GM19395 (cell line): ENCODE data around the gene EXOSC7.
"Not testable (repeated sequence)": the region's sequence is repeated elsewhere in the genome, so short reads cannot be mapped to it uniquely, and the experiment has no call there.

Experiments
- ATAC-seq: cut with Tn5 transposase; IDR thresholded peaks from one replicate; pipeline ENCODE4 v1.9.1; 2021; ENCODE audit warnings: mild to moderate bottlenecking, moderate library complexity; ENCODE audit not compliant: unreplicated experiment

EXOSC7 gene

DNA sequence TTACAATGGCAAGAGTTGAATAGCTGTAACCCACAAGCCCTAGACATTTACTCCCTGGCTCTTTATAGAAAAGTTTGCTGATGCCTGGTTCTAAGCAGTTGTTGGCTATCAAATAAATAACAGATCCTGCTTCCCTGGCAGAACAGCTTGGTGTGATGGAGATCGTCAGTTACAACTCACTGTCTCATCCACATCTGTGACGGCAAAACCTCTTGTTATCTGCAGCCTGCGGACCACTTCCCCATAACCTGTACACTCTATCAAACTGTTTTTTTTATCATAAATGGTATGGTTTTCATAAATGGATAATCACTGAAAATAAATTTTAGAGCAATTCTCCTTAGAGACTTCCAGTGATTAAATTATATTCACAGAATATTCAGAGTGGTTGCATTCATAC, 14.2 kb upstream of the EXOSC7 start:
- no peak for ATAC-seq

DNA sequence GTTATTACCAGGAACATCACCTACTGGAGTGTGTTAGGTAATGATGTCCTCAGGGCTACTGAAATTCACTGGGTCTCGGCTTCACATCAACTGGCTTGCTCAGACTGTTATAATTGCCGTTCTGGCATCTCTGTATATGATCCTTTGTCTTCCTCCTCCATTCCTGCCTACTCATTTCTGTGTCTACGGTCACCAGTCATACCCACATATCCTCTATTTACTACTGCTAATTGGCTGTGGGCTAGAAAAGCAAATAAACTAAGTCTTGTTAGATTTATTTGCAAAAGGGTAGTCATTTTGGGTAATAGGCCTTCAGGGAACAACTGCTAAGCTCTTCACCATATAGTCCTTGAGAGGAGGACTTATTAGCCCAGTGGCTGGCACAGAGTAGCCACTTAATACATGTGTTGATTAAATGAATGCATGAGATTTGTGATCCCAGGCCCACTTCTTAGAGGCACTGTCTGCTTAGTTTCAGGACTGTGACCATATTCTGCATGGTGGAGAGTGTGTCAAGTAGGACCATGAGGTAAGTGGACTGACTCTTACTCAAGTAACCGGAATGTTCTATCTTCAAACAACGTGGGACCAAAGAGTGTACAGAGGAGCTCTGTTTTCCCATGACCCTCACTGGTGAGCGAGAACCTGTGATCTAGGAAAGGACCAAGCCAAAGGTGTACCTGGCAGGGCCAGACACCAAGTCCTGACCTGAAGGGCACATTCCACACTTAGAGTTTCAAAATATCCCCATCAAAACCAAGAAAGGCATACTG, 13.2 kb upstream of the EXOSC7 start:
- no peak for ATAC-seq

DNA sequence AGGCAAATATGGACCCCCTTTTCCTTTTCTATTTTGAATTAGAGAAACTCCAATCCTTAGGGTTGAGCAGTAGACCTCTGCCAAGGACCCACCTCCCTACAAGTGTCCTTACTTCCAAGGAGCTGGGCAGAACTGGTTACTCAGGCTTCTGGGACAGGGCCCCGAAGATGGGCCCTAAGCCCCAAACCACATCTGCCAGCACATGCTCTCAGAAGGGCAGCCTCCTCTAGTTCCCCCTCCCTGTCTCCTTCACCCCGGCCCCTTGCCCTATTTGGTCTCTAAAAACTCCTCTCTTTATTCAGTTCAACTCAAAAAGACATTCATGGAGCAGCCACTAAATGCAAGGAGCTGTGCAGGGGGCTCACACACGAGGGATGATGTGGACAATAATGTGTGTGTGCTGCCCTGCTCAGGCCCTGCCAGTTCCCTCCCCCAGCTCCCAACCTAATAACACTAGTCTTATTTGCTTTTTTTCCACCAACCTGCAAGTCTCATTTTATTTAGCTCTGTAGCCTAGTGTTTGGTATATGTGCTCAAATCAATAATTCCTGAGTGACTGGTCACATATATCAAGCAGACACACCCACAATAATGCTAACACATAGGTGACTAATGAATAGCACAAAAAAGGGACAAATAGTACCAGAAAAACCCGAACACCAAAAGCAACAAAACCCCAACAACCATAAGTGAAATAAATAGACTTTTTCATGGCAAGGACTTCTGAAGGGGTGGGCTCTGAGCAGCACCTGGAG, 12.3 kb upstream of the EXOSC7 start:
- ATAC-seq = no peak

DNA sequence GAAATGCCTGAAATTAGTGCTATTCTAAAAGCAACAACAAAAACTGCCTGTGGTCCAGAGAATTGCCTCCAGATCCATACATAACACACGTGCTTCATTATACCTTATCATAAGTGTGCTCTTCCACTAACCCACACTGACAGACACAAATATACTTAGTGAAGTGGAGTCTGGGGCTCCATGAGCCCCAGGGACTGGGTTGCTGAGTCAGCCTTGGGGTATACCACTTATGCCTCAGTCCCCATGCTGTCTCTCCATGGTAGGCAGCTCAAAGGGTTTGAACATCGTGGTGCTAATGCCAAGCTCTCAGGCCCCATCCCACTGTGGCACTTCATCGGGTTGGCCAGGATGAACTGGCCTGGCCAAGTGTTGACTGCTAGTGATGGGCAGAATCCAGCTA, 10.9 kb upstream of the EXOSC7 start:
- no peak for ATAC-seq

DNA sequence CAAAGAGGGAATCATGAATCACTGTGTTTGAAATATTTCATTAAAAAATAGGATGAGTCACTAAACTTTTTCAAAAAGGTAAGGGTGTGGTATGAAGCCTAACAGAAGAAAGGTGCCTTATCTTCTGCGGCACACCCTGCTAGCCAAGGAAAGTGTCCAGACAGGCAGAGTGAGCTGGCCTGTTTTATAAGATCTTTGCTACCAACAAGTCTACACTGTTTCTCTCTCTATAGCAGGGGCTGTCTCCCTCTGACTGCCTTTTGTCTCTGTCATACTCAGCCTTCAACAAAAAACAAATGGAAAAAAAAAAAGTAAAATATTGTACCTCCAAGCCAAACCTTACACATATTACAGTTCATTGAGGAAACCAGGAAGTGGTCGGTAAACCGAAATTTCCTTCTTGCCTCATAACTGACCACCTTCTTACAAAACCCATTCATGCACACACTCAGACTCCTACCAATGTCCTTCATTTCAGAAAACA, 9.2 kb upstream of the EXOSC7 start:
- ATAC-seq = no peak

DNA sequence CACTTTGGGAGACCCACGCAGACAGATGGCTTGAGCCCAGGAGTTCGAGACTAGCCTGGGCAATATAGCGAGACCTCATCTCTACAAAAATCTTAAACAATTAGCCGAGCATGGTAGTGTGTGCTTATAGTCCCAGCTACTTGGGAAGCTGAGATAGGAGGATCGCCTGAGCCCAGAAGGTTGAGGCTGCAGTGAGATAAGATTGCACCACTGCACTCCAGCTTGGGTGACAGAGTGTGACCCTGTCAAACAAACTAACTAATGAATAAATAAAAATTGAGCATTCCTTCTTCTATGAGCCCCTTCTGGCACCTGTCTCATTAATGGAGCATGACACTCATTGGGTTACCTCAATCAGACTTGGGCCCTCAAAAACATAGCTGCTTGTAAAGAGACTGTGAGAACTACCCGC, 7.6 kb upstream of the EXOSC7 start:
- no peak for ATAC-seq

DNA sequence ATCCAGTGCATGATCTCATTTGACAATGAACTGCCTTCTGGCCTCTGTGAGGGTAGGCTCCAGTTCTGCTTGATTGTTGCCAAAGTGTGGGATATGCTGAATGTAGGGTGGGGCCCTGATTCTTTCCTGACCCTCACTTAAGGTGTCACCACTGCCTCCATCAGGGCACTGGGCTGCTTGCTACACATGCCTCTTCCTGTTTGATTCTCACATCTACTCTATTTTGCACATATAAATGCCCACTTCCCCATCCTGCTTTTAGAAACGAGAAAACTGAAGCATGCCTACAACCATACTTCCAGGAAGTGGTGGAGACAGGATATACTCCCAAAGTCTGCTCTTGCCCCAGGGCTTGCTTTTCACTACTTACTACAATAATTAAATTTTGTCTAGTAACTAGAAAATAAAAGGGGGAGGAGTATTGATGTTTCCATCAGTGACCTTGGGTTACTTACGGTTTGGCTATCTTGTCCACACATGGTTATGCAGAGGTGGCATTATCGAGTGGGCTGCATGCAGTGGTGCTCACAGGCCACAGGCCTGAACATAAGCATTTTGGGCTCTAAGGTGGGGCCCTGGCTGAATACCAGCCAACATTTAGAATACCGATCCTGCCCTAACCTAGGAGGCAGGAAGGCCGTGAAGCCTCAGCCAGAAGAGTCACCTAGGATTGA, 6.8 kb upstream of the EXOSC7 start:
- ATAC-seq = peak; percentile 52

DNA sequence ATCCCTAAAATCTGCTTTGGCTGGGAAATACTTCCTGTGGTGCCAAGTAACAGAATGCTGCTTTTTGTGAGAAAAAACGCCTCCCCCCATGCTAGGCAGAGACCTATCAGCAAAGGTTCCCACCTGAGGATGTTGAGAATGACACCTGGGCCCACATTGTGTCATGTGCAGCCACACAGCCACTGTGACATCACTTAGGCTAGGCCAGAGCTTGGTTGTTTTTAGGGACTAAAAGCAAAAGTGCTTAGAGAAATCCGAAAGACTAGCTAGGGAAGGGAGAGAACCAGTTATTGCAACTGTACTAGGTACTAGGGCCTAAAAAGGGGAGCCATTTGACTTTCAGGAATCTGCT, 6.2 kb upstream of the EXOSC7 start:
- no peak for ATAC-seq

DNA sequence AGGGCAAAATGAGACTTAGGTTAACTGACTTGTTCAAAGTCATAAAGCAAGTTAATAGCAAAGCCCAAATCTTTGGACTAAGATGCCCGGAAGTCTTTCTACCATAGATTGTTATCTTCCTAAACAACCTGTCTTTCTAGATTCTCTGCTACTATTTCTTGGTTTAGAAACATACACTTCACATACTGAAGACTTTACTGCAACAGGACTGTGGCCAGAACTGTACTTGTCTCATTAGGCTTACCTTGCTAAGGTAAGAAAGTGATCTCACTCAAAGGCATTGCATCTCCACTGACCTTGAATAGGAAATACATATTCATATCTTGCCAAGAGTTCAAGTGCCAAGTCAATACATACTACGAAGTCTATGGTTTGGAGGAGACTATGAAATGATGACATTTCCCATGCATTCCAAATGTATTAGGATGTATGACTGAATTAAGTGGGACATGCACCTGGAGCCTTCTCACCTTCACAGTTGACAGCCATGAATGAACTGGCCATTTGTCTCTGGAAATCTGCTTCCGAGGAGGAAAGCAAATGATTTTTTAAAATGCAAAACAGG, 5.0 kb upstream of the EXOSC7 start:
- no peak for ATAC-seq

DNA sequence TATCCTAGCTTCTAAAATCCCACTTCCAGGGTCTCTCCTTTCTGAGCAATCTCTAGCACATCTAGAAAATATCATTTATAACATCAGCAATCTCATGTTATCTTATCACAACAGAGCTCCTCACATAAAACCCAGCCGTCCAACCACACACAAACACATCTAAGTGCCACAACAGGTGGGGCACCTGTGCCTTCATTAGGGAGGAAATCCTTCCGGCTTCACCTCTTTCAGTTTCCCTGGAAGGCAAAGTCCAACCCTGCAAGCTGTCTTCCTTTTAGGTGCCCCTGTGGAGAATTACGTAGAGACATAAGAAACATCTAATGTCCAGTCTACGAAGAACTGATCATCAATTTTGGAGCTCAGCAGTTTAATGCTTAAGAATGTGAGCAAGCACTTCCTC, 1.6 kb upstream of the EXOSC7 start:
- ATAC-seq = no peak

DNA sequence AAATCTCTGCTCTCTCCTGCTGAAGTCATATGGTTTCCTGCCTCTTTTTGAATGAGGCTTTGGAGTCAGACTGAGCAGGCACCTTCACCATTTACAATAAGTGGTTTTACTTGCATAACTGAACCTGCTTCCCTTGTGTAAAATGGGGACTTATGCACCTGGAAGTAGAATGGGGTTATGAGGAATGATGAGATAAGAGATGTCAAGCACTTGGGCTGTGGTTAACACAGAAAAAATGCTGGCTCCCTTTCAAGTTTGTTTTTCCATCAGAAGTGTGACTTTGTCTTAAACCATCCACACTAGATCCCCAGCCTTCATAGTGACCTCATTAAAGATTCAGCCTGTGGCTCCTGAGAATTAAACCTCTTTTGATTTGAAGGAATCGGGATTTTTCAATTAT, 5.2 kb downstream of the EXOSC7 start:
- ATAC-seq = no peak

DNA sequence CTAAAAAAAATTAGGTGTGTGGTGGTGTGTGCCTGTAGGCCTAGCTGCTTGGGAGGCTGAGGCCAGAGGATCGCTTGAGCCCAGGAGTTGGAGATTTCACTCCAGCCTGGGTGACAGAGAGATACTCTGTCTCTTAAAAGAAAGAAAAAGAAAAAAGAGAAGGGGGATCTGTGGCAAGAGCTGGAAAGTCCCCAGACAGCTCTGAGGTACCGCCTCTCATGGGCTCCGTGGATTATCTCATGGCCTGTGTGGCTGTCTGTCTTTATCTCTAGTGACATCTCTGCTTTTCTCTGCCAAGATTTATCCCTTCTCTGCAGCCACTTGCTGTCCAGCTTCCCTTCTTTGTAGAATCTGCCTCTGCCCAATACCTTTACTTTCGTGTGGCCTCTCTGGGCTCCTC, 5.7 kb downstream of the EXOSC7 start:
- no peak for ATAC-seq

DNA sequence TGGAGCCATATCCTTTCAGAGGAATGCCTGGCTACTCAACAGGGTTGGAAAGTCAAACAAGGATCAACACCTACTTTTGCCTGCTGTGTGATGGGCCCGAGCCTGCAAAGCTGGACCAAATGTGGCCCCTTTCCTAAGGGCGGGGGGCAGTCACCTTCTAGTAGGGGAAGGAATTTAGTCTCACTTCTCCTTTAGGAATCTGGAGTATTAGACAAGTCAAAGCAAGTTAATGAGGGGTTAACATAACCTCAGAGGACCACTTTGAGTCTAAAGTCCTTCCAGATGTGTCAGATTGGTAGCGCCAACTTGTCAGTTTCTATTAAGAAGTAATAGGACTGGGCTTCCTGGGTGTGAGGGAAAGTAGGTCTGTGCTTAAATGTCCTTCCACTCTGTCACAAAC, 6.8 kb downstream of the EXOSC7 start:
- no peak for ATAC-seq

DNA sequence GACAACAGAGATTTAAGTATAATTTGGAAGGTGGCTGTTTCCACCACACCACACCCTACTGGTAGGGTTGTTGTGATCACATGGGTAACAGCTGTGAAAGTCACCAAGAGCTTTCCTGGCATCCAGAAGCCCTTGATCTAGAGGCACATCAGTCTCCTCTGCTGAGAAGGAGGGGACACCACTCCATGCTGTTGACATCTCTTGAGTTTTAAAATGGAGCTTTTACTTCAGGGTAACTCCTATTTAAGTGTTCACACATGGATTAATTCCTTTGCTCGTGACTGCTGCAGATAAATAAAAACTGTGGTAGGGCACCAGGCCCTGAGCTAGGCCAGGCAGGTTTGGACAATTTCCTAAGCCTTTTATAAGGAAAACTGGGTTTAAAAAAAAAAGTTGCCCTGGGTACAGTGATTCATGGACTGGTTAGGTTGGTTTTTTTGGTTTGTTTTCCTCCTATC, 7.5 kb downstream of the EXOSC7 start:
- ATAC-seq = no peak

DNA sequence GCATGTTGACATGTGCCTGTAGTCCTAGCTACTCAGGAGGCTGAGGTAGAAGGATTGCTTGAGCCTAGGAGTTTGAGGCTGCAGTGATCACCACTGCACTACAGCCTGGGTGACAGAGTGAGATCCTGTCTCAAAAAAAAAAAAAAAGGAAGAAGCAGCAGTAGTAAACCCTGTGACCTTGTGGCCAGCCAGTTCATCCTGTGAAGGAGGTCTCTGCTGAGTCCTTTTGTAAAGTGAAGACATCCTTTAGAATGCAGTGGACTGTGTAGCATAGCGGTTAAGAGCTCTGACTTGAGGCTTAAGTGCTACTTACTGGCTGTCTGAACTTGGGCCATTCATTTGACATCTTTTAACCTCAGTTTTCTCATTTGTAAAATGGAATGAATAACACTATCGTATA, 8.3 kb downstream of the EXOSC7 start:
- no peak for ATAC-seq

DNA sequence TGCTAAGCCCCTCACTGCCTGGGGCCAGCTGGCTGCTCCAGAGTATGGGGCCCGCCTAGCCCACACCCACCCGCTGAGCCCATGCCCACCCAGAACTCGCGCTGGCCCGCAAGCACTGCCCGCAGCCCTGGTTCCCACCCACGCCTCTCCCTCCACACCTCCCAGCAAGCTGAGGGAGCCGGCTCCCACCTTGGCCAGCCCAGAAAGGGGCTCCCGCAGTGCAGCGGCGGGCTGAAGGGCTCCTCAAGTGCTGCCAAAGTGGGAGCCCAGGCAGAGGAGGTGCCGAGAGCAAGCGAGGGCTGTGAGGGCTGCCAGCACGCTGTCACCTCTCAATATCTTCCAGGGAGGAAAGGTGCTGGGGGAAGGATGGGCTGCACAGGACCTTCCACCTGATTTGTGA, 10.3 kb downstream of the EXOSC7 start:
- ATAC-seq = not testable (repeated sequence)

DNA sequence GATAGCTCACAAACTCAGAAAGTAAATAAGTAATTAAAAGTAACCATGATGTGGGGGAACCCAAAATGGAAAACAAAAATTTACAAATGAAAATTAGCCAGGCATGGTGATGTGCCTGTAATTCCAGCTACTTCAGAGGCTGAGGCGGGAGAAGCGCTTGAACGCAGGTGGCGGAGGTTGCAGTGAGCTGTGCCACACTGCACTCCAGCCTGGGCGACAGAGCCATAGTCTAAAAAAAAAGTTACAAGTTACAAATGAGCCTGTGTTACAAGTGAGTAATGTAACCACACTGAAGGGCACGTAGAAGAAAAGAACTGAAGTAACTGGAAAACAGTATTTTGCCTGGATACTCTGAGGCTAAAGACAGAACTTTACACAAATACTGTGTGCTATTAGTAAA, 11.3 kb downstream of the EXOSC7 start:
- no peak for ATAC-seq

DNA sequence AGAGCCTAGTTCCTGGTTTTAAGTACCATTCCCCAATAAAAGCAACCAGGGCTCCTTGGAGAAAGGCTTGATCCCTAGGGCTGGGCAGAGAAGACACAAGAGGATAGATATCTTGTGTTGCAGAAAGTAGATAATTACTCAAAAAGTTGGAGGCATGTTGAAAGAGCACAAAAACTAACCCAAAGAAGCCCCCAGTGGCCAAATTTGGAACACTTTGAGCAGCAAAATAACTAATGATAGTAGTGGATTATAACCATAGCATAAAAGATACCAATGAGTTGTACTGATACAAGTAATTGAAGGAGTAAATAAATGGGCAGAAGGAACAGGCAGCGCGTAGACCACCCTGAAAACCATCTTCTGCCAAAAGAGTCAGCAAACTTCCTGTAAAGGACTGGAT, 12.0 kb downstream of the EXOSC7 start:
- ATAC-seq = no peak

DNA sequence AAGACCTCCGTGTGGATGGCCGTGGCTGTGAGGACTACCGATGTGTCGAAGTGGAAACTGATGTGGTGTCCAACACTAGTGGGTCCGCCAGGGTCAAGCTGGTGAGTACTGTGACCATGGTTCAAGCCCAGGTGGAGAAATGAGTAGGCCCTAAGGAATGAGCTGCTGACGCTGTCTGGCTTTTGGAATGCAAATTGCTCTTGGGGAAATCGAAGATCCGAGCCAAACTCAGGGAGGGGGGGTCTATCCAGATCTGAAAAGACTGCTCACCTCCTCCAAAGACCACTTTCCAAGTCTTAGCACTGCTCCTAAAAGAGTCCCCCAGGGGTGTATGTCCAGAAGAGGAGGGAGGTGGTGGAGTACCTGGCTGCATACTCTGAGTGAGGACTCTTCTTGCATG, 13.1 kb downstream of the EXOSC7 start:
- ATAC-seq = no peak

DNA sequence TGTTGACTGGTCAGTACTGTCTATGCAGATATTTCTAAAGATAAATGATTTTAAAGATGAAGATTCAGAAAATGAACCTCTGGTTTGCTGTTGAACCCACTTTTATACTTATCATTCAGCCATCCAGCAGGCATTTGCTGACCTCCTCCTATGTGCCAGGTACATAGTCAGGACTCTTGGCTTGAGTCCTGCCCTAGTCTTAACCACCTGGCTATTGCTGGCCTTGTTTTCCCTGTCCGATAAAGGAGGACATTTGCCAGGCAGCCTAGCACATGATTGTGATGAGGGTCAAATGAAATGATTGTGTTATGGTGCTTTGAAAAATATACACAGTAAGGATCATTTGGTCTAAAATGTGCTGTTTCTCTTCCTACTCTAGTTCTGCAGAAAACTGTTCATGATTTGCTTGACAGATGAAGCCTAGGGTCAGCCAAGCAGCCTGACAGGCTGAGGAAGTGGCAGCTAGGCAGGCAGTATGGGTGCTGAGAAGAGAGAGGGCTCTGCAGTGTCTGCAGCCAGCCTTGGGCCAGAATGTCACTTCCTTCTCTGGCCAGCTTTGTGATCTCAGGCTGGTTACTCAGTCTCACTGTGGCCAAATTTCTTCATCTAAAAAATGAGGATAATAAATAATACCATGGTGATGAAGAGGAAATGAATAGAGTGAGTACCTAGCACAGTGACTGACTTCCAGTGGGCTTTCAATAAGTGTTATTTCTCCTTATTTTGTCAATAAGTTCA, 13.8 kb downstream of the EXOSC7 start:
- ATAC-seq = no peak

DNA sequence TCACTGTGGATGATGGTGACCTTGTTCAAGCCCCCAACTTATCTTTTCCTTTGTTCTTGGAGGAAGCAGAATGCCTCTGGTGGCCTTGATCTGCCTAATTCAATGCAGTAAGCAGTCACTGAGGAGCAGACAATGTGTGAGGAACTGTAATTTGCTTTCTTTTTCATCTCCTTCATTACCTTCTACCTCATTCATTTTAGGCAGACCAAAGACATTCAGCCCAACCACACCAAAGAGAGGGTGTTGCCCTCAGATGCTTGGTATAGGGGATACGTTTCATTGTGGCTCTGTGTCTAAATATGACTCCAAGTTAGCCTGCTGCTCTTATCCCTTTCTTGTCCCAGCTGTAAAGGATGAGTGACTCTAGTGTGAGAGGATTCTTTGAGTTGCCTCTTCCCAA, 15.3 kb downstream of the EXOSC7 start:
- ATAC-seq = no peak
